Cardiac fibroblast (primary cell): ENCODE results near the gene NME9.

Experiments used
- DNase-seq, 2 donors: peaks; one replicate each; pipeline versions ENCODE4 v3.0.0 to v3.0.0-alpha.2; 2010; ENCODE audit warnings: low read depth in 2 of 2
- H3K4me3 ChIP-seq, 2 donors: replicated peaks in 1 of 2; 1 replicate in 1 of 2; 2 replicates in 1 of 2; pipeline ENCODE4 v1.5.1; 2011; ENCODE audit warnings: low read depth in 2 of 2, low read length in 2 of 2, mild to moderate bottlenecking in 2 of 2, moderate library complexity in 1 of 2
- TF ChIP-seq, protein P1 (sequence below): IDR thresholded peaks from one replicate; pipeline ENCODE4 v1.5.1; 2011; ENCODE audit warnings: low read depth, mild to moderate bottlenecking, low read length, inconsistent platforms

The NME9 gene

DNA sequence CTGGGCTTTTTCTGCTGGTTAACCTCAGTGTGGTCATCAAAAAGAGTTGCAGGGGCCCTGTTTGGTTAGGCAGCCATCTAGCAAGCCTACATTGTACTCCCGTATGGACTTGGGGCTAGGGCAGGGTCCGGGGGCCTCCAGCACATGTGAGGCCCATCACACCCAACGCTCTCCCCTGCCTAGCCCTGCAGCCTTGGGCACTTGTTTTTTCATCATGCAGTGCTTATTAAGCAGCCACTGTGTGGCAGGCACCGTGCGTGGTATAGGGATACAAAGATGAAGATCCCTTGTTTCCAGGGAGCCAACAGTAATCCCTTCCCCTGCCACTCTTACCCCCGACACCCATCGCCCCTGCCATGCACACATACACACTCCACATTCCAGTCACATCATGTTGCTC lies 32.9 kb upstream of the NME9 start:
- TF ChIP-seq, protein P1, sequence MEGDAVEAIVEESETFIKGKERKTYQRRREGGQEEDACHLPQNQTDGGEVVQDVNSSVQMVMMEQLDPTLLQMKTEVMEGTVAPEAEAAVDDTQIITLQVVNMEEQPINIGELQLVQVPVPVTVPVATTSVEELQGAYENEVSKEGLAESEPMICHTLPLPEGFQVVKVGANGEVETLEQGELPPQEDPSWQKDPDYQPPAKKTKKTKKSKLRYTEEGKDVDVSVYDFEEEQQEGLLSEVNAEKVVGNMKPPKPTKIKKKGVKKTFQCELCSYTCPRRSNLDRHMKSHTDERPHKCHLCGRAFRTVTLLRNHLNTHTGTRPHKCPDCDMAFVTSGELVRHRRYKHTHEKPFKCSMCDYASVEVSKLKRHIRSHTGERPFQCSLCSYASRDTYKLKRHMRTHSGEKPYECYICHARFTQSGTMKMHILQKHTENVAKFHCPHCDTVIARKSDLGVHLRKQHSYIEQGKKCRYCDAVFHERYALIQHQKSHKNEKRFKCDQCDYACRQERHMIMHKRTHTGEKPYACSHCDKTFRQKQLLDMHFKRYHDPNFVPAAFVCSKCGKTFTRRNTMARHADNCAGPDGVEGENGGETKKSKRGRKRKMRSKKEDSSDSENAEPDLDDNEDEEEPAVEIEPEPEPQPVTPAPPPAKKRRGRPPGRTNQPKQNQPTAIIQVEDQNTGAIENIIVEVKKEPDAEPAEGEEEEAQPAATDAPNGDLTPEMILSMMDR: no peak
- no peak for DNase-seq
- no peak overlapping the region for H3K4me3 ChIP-seq

DNA sequence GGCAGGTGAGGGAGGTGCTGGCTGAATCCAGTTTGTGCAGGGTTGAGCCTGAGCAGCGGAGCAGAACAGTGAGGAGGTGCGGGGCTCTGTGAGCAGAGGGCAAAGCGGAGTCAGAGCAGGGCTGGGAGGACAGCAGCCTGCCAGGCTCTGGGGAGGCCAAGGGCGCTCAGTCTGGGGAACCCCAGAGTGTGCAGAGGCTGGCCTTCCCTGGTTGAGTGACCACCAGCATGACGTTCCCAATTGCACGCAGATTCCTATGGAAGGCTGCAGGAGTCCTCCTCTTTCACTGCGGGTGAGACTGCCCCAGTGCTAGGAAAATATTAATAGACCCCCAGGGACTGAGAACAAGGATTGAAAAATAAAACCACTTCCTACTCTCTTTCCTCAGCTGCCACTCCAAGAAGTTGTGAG lies 31.9 kb upstream of the NME9 start:
- no peak overlapping the region for H3K4me3 ChIP-seq
- TF ChIP-seq, protein P1: no peak
- DNase-seq: no peak

DNA sequence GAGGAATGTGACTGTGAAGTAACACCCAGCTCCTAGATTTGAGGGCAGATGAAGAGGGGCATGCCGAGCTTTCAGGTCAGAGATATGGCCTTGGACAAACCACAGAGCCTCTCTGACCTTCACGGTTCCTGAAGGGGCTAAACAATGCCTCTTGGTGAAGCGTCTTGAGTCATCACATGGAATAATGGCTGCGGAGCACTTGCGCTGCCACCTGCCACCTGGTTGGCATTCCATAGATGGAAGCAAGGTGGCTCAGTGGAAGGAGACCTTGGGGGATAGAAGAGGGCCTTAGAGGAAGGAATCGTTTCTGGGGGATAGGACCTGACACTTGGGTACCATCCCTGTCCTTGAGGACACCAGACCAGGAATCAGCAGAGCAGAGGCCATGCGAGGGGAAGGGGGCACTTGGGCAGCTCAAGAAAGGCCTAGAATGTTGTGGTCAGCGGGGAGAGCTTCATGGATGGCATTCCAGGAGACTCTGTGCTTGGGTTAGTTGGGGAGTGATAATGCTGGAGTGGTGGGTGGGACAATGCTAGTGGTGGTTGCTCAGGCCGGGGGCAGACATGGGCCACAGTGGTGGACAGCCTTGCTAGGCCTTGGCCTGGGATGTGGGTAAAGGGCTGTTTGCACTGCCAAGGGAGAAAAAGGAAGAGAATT lies 31.3 kb upstream of the NME9 start:
- TF ChIP-seq, protein P1: no peak
- H3K4me3 ChIP-seq: no peak overlapping the region
- DNase-seq: no peak

DNA sequence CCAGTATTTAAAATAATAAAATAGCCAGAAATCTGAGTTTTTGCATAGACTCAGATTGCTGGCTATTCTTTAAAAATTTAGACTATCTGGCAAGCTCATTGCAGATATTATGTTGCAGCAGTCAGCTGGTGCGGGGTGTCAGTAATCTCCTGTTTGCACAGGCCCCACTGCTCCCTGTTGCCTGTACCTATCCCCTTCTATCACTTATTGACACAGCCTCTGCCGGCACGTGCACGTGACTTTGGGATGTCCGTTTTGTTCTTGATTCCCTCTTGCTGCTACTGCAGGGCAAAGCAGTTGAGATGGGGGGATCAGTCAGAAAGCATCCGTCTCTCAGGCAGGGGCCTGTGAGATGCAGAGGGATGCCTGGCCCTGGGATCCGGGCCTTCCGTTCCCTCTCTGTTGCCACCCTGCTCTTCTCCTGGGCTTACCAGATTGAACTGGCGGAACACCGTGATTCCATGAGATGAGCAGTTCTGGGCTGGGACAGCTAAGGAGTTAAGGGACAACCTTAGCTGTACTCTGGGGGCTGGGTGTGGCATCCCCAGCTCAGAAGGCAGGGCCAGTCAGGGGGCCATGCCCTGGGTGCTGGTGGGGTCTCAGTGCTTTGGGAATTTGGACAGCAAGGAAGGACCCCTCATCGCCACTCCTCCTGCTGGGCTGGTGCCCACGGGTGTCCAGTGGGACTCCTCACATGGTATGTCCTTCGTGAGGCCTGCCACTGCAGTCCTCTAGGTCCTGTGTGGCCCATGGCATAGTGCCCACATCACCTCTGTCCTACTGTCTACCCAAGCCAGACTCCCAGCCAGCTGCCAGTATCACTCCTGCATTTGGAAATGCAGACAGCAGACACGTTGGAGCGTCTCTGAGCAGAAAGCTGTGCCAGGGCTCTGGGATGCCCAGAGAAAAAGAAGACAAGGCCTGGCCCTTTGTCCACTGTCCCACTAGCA lies 30.5 kb upstream of the NME9 start:
- no peak for DNase-seq
- no peak overlapping the region for H3K4me3 ChIP-seq
- TF ChIP-seq, protein P1: no peak

DNA sequence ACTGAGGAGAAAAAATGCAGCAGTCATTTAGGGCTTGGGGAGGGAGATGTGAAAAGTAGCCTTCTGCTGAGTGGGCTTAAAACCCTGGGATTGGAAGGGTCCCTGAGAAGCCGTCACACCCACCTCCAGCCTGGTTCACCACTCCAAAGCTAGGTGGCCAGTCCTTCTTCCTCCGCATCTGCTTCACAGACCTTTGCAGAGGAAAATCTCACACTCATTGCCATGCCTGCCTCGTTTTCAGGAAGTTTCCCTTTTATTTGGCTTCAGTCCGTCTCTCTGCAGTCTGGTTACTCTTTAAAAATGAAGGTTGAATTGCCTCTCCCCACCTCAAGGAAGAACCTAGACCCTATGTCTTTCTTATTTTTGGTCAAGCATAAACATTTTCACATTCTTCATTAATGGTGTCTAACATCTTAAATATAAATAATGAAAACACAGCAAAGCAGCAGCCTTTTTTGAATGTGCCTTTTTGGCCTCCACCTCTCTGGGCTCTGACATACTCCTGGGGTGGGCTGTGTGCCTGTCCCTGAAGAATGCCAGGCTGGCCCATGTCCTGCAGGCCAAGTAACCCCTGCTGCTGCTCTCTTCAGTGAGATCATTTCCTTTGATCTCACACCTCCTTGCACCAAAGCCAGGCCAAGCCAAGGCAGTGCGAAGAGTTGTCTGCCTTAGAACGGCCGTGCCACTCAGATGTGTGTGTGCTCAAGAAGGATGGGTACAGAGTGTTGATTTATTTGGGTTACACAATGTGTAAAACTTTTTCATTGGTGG lies 29.7 kb upstream of the NME9 start:
- DNase-seq: no peak
- TF ChIP-seq, protein P1: no peak
- no peak overlapping the region for H3K4me3 ChIP-seq

DNA sequence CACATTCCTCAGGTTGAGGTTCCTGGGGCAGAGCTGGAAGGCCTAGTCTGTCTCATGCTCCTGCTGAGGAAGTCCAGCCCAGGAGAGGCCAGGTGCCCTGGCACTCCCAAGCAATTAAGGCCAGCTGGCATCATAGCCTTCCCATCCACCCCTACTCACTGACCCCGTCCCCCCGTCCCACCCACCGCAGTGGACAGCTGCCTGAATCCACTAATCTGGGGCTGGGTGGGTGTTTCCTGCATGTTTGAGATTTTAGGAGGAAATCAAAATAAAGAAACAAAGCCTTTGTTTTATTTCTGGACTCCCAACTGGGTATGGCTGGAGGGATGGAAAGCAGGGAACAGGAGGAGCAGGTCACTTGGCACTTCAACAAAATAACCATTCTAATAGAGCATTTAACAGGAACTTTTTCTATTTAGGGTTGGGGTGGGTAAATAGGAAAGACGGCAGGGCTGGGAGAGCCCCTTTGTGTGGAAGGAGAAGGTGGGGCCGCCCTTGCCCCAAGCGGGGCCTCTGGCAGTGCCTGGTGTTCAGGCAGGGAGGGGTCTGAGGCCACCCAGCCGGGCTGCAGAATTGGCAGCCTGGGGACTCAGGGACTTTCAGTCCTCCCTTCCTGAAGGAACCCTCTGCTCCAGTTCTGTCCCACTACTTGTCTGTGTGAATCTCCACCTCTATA lies 27.2 kb upstream of the NME9 start:
- DNase-seq: no peak
- H3K4me3 ChIP-seq: no peak overlapping the region
- TF ChIP-seq, protein P1: no peak
